CMK (cell line): ENCODE data around the gene MLXIP.
A peak's percentile ranks its signal among the peaks of the same experiment; 100 is the strongest.

Experiments used
- DNase-seq: peaks from one replicate; pipeline ENCODE4 v3.0.0-alpha.2; 2010; ENCODE audit warnings: low read depth

MLXIP gene

GRCh38 chr12:122187466-122187865 is 108.9 kb downstream of the MLXIP start:
- no peak for DNase-seq

GRCh38 chr12:122189626-122190475 is 111.3 kb downstream of the MLXIP start:
- no peak for DNase-seq

- DNase-seq = peak; percentile 40
Observed at GRCh38 chr12:122190842-122191668, 112.5 kb downstream of the MLXIP start.

GRCh38 chr12:122192441-122192840 is 113.9 kb downstream of the MLXIP start:
- no peak for DNase-seq

- DNase-seq = no peak
Observed at GRCh38 chr12:122194804-122195203, 116.2 kb downstream of the MLXIP start.

- no peak for DNase-seq
Observed at GRCh38 chr12:122195405-122195804, 116.8 kb downstream of the MLXIP start.
